ENCODE measurements around the gene OR10H3.

DNA sequence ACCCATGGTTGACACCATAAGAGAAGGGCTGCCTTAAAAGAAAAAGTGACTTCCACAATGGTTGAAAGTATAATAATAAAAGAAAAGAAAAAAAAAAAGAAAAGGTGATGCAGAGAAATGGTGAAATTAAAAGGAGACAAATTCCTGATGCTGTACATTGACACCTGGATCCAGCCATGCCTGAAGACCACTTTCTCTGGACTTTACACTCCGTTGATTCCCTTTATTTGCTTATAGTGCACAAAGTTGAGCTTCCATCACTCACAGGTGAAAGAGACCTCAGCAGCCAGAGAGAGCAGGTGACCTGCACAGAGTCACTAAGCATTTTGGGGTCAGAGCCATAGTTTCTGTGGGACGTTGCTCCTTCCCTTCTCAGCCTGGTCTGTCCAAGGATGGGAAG, 37.5 kb downstream of the OR10H3 start:
- TF ChIP-seq TAF1 (IDR thresholded peaks at IDR 0.05; ENCODE audit: borderline replicate concordance, low read depth, low read length) (no peak), POLR2AphosphoS5 (IDR thresholded peaks at IDR 0.05; ENCODE audit: low read depth, low read length) (no peak), POLR2A (IDR thresholded peaks at IDR 0.05; ENCODE audit: low read depth, low read length) (no peak)

Measured in GM12892 (cell line).